Measurements from ENCODE around the gene IL6ST.
"Not testable (repeated sequence)": the region's sequence is repeated elsewhere in the genome, so short reads cannot be mapped to it uniquely, and the experiment has no call there.

Gene IL6ST

GRCh38 chr5:55993731-55994494 lies 850 bp downstream of the IL6ST start:
- TF ChIP-seq, protein P1, sequence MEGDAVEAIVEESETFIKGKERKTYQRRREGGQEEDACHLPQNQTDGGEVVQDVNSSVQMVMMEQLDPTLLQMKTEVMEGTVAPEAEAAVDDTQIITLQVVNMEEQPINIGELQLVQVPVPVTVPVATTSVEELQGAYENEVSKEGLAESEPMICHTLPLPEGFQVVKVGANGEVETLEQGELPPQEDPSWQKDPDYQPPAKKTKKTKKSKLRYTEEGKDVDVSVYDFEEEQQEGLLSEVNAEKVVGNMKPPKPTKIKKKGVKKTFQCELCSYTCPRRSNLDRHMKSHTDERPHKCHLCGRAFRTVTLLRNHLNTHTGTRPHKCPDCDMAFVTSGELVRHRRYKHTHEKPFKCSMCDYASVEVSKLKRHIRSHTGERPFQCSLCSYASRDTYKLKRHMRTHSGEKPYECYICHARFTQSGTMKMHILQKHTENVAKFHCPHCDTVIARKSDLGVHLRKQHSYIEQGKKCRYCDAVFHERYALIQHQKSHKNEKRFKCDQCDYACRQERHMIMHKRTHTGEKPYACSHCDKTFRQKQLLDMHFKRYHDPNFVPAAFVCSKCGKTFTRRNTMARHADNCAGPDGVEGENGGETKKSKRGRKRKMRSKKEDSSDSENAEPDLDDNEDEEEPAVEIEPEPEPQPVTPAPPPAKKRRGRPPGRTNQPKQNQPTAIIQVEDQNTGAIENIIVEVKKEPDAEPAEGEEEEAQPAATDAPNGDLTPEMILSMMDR (conservative IDR thresholded peaks at IDR 0.05; ENCODE audit: control insufficient read depth, insufficient read depth, low read depth, low read length), result no peak
- peak overlapping the region; percentile 83 for H3K4me3 ChIP-seq (ENCODE audit: control insufficient read depth, low read depth, low read length)
- no peak for DNase-seq (ENCODE audit: low read depth)

- H3K4me3 ChIP-seq (ENCODE audit: control insufficient read depth, low read depth, low read length), result peak overlapping the region; percentile 83
- peak; percentile 54 for DNase-seq (ENCODE audit: low read depth)
- TF ChIP-seq, protein P1 (conservative IDR thresholded peaks at IDR 0.05; ENCODE audit: control insufficient read depth, insufficient read depth, low read depth, low read length), result no peak
Measured at GRCh38 chr5:55993013-55993412, 1.8 kb downstream of the IL6ST start.

- TF ChIP-seq, protein P1 (conservative IDR thresholded peaks at IDR 0.05; ENCODE audit: control insufficient read depth, insufficient read depth, low read depth, low read length), result no peak
- peak overlapping the region; percentile 83 for H3K4me3 ChIP-seq (ENCODE audit: control insufficient read depth, low read depth, low read length)
Measured at GRCh38 chr5:55991768-55992486, 2.8 kb downstream of the IL6ST start.

DNA sequence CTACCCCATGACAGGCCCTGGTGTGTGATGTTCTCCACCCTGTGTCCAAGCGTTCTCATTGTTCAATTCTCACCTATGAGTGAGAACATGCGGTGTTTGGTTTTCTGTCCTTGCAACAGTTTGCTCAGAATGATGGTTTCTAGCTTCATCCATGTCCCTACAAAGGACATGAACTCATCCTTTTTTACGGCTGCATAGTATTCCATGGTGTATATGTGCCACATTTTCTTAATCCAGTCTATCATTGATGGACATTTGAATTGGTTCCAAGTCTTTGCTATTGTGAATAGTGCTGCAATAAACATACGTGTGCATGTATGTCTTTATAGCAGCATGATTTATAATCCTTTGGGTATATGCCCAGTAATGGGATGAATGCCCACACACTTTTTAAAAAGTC lies 3.9 kb downstream of the IL6ST start:
- not testable (repeated sequence) for H3K4me3 ChIP-seq (ENCODE audit: control insufficient read depth, low read depth, low read length); DNase-seq (ENCODE audit: low read depth)

More at GRCh38 chr5:55991768-55992486, 2.8 kb downstream of the IL6ST start:
- peak; percentile 30 for DNase-seq (ENCODE audit: low read depth)

DNA sequence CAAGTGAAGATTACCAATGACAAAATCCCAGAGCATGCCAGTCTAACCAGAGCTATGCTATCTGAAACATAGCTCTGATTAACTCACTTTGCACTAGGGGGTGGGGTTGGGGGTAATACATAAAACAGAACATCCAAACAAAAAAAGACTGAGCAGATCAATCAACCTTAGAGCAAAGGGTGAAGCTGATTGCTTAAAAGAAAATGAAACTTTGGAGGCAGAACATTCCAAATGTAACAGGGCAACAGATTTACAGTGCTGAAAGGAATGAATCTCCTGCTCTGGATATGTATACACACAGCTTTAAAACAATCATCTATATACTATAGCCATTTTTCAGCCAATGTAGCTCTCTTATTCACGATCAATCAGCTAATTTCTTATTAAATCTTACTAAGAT lies 4.9 kb downstream of the IL6ST start:
- H3K4me3 ChIP-seq (ENCODE audit: control insufficient read depth, low read depth, low read length), result no peak overlapping the region
- TF ChIP-seq, protein P1 (conservative IDR thresholded peaks at IDR 0.05; ENCODE audit: control insufficient read depth, insufficient read depth, low read depth, low read length), result no peak
- no peak for DNase-seq (ENCODE audit: low read depth)

GRCh38 chr5:55988979-55989638 lies 5.7 kb downstream of the IL6ST start:
- no peak overlapping the region for H3K4me3 ChIP-seq (ENCODE audit: control insufficient read depth, low read depth, low read length)
- TF ChIP-seq, protein P1 (conservative IDR thresholded peaks at IDR 0.05; ENCODE audit: control insufficient read depth, insufficient read depth, low read depth, low read length), result no peak
- no peak for DNase-seq (ENCODE audit: low read depth)

DNA sequence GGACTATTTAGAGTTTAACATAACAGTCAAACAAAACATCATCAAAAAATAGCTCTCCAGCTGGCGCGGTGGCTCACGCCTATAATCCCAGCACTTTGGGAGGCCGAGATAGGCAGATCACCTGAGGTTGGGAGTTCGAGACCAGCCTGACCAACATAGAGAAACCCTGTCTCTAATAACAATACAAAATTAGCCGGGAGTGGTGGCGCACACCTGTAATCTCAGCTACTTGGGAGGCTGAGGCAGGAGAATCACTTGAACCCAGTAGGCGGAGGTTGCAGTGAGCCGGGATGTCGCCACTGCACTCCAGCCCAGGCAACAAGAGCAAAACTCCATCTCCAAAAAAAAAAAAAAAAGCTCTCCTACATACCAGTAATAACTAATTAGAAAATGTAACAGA lies 6.3 kb downstream of the IL6ST start:
- DNase-seq (ENCODE audit: low read depth); H3K4me3 ChIP-seq (ENCODE audit: control insufficient read depth, low read depth, low read length): not testable (repeated sequence)

Data from fibroblast of mammary gland (primary cell).